K562 (cell line): ENCODE data around the gene KCNJ8. TPM values are rescaled to one million over a fixed set of nuclear protein-coding genes. Genes with fewer than 3 reads are reported as not detected.
A peak's percentile ranks its signal among the peaks of the same experiment; 100 is the strongest.

Experiments used
- ATAC-seq: fragments of 200-7000 bp; cut with Tn5 transposase; 3 replicates; pipeline ENCODE4 v1.9.1; 2020; ENCODE audit warnings: moderate library complexity
- BruUV-seq: library from RNA; stranded (reverse); fragments of 400-500 nt; replicated peaks from 2 replicates; lab custom pipeline; 2021; lab: Mats Ljungman, UMichigan
- CTCF ChIA-PET: fragments of 300-600 bp; formaldehyde crosslinking; extraction: SDS; loops from one replicate; lab custom pipeline; 2021; ENCODE audit warnings: low intra/inter-chr PET ratio; lab: Yijun Ruan, JAX
- POLR2A ChIA-PET: fragments of 300-600, 350-650 bp; sonication (Branson Sonifier 250); formaldehyde crosslinking; extraction: SDS; loops from one replicate; lab custom pipeline; 2021; ENCODE audit warnings: antibody characterized with exemption, inconsistent platforms; lab: Yijun Ruan, JAX
- DNase-seq, 4 experiments: peaks; one replicate each; pipeline versions ENCODE4 v3.0.0 to v3.0.0-alpha.2; 2011 to 2018; ENCODE audit warnings: low spot score in 3 of 4, mixed read lengths in 3 of 4; ENCODE audit errors: extremely low read depth in 1 of 4
- FAIRE-seq: peaks from 2 replicates; lab custom pipeline; 2011; peaks lifted over from hg19 to GRCh38; lab: Jason Lieb, UNC
- H2AFZ ChIP-seq: 2 replicates; pipeline ENCODE4 v1.6.0; 2011; ENCODE audit warnings: low read depth, low read length, control low read depth, inconsistent platforms
- H3K27ac ChIP-seq: fragments of 200-600 bp; 3 replicates; pipeline ENCODE4 v1.8.0; 2011; ENCODE audit warnings: low read depth, mild to moderate bottlenecking, control low read depth, inconsistent platforms, low read length, moderate library complexity, mixed read lengths; ENCODE audit errors: extremely low read depth
- H3K27me3 ChIP-seq, 2 experiments: fragments of 300-600 bp in 1 of 2; 2 replicates in 1 of 2; 3 replicates in 1 of 2; pipeline versions ENCODE4 v1.6.0 to v1.8.0; 2011; ENCODE audit warnings: inconsistent platforms in 2 of 2, low read length in 2 of 2, mild to moderate bottlenecking in 1 of 2, mixed read lengths in 1 of 2, moderate library complexity in 1 of 2; ENCODE audit not compliant: control insufficient read depth in 2 of 2, insufficient read depth in 2 of 2
- H3K36me3 ChIP-seq: fragments of 300-600 bp; 3 replicates; pipeline ENCODE4 v1.8.0; 2011; ENCODE audit warnings: mild to moderate bottlenecking, low read length, inconsistent platforms; ENCODE audit not compliant: control insufficient read depth, insufficient read depth
- H3K4me1 ChIP-seq, 2 experiments: fragments of 200-600 bp in 1 of 2; replicated peaks in 1 of 2; 2 replicates in 1 of 2; 3 replicates in 1 of 2; pipeline versions ENCODE4 v1.5.1 to v1.8.0; 2011; ENCODE audit warnings: inconsistent platforms in 2 of 2, low read length in 2 of 2, mild to moderate bottlenecking in 1 of 2, mixed read lengths in 1 of 2, moderate library complexity in 1 of 2; ENCODE audit not compliant: control insufficient read depth in 2 of 2, insufficient read depth in 2 of 2
- H3K4me2 ChIP-seq: 2 replicates; pipeline ENCODE4 v1.6.1; 2011; ENCODE audit warnings: low read length, control low read depth, inconsistent platforms, mixed read lengths; ENCODE audit not compliant: insufficient read depth
- H3K4me3 ChIP-seq: fragments of 200-600 bp; sonication (generic), shearing (Covaris generic); 2 replicates; pipeline ENCODE4 v1.5.1; 2016; ENCODE audit warnings: control low read depth, inconsistent platforms
- H3K79me2 ChIP-seq: fragments of 200-600 bp; 3 replicates; pipeline ENCODE4 v1.8.0; 2011; ENCODE audit warnings: low read length, inconsistent platforms; ENCODE audit not compliant: control insufficient read depth, insufficient read depth
- H3K9ac ChIP-seq, 2 experiments: 2 replicates each; pipeline versions ENCODE4 v1.6.0 to v1.6.1; 2011; ENCODE audit warnings: low read depth in 2 of 2, low read length in 2 of 2, control low read depth in 1 of 2, inconsistent platforms in 1 of 2, mild to moderate bottlenecking in 1 of 2, mixed read lengths in 1 of 2; ENCODE audit not compliant: insufficient read depth in 1 of 2
- H3K9me1 ChIP-seq: one replicate; pipeline ENCODE4 v1.6.0; 2011; ENCODE audit warnings: inconsistent platforms, mild to moderate bottlenecking, low read length, moderate library complexity; ENCODE audit not compliant: control insufficient read depth, insufficient read depth
- H3K9me3 ChIP-seq: replicated peaks from 2 replicates; pipeline ENCODE4 v1.5.1; 2011; ENCODE audit warnings: low read depth, low read length, inconsistent platforms; ENCODE audit not compliant: control insufficient read depth, insufficient read depth
- H4K20me1 ChIP-seq: replicated peaks from 2 replicates; pipeline ENCODE4 v1.6.1; 2011; ENCODE audit warnings: low read length, inconsistent platforms, mixed read lengths; ENCODE audit not compliant: control insufficient read depth, insufficient read depth
- ARID1B ChIP-seq: fragments of 450-650 bp; IDR thresholded peaks from 2 replicates; pipeline ENCODE4 v1.6.1; 2016; ENCODE audit warnings: antibody characterized with exemption, mild to moderate bottlenecking, inconsistent platforms
- CBFA2T3 ChIP-seq: fragments of 450-650 bp; IDR thresholded peaks from 2 replicates; pipeline ENCODE4 v1.6.1; 2017
- CBX8 ChIP-seq: fragments of 200-600 bp; sonication (generic); IDR thresholded peaks from 2 replicates; pipeline ENCODE4 v1.6.1; 2012; ENCODE audit warnings: borderline replicate concordance, mixed run types, low read depth, mild to moderate bottlenecking, moderate library complexity, mixed read lengths, low read length, control low read depth, inconsistent platforms; ENCODE audit not compliant: poor library complexity, severe bottlenecking; ENCODE audit errors: extremely low read depth
- FIP1L1 ChIP-seq: fragments of 200-400 bp; formaldehyde crosslinking; IDR thresholded peaks from 2 replicates; pipeline ENCODE4 v1.6.1; 2018; ENCODE audit warnings: mild to moderate bottlenecking, low read depth, low read length; ENCODE audit not compliant: poor library complexity, severe bottlenecking
- KAT8 ChIP-seq: fragments of 450-650 bp; IDR thresholded peaks from 2 replicates; pipeline ENCODE4 v1.6.1; 2016; ENCODE audit warnings: low read depth, mild to moderate bottlenecking
- LEF1 ChIP-seq: fragments of 450-650 bp; IDR thresholded peaks from 2 replicates; pipeline ENCODE4 v1.6.1; 2016; ENCODE audit warnings: mild to moderate bottlenecking
- MAZ ChIP-seq, 2 experiments: fragments of 450-650 bp in 1 of 2; sonication (generic) in 1 of 2; formaldehyde crosslinking; IDR thresholded peaks in 1 of 2; conservative IDR thresholded peaks in 1 of 2; 2 replicates each; pipeline versions ENCODE4 v1.4.0 to v1.5.0; 2020; ENCODE audit warnings: mild to moderate bottlenecking in 1 of 2, missing genetic modification reagents in 1 of 2
- RAD51 ChIP-seq: fragments of 450-650 bp; IDR thresholded peaks from 2 replicates; pipeline ENCODE4 v1.7.1; 2016; ENCODE audit warnings: low read depth, mild to moderate bottlenecking, borderline replicate concordance
- SETDB1 ChIP-seq: IDR thresholded peaks from one replicate; pipeline ENCODE4 v1.6.1; 2012; ENCODE audit warnings: low read length, control low read depth, inconsistent platforms
- SRF ChIP-seq, 2 experiments: fragments of 250-450, 450-650 bp in 1 of 2; sonication (Bioruptor Pico) in 1 of 2; sonication (generic) in 1 of 2; formaldehyde crosslinking; IDR thresholded peaks; 2 replicates each; pipeline versions ENCODE4 v1.5.0 to v1.5.1; 2020 to 2022; ENCODE audit warnings: mild to moderate bottlenecking in 1 of 2, missing genetic modification reagents in 1 of 2
- ZBED1 ChIP-seq: IDR thresholded peaks from 2 replicates; pipeline ENCODE4 v1.6.1; 2014
- ZNF24 ChIP-seq: fragments of 450-650 bp; IDR thresholded peaks from 2 replicates; pipeline ENCODE4 v1.6.1; 2016
- ZNF717 ChIP-seq: fragments of 250-450 bp; sonication (Bioruptor Pico); IDR thresholded peaks from 2 replicates; pipeline ENCODE4 v1.5.0; 2021
- ZZZ3 ChIP-seq: fragments of 450-650 bp; IDR thresholded peaks from 2 replicates; pipeline ENCODE4 v1.6.1; 2016; ENCODE audit warnings: antibody characterized with exemption, mild to moderate bottlenecking, moderate library complexity
- WGBS: fragments of 100-300 bp; shearing (Covaris generic); methylation state at CpG from one replicate; pipeline ENCODE4 v1.1.6; 2016; ENCODE audit warnings: low coverage, mixed read lengths; ENCODE audit not compliant: insufficient coverage; ENCODE audit errors: missing lambda C conversion rate; 5-methylcytosine and 5-hydroxymethylcytosine counted together
- in situ Hi-C: fragments of 300-500 bp; cut with MboI; formaldehyde crosslinking; loops from 4 replicates; pipeline ENCODE4 v1.15.0; 2018; ENCODE audit warnings: inconsistent platforms, mixed read lengths
- intact Hi-C: fragments of 100-400 bp; cut with micrococcal nuclease; formaldehyde crosslinking; loops from 2 replicates; pipeline ENCODE4 v1.14.2; 2022
- polyA plus RNA-seq, 8 experiments: library from polyadenylated mRNA; depleted of rRNA in 4 of 8; stranded (reverse) in 5 of 8; unstranded in 3 of 8; fragments of >200 nt; fragmentation: Nextera tagmentation in 2 of 8; fragmentation: Illumina TruSeq in 1 of 8; extraction: Ambion mirVana in 2 of 8; extraction: Trizol in 1 of 8; gene quantifications; 2 replicates each; pipeline versions ENCODE4 v1.2.1 to v1.2.3, GENCODE V29; 2011 to 2014; ENCODE audit warnings: inconsistent platforms in 1 of 8, missing spikeins in 1 of 8
- total RNA-seq, 7 experiments: library from RNA; depleted of rRNA in 6 of 7; stranded (reverse); fragments of >200 nt in 6 of 7; fragmentation: Illumina TruSeq in 2 of 7; extraction: Trizol in 2 of 7; gene quantifications; 2 replicates each; pipeline versions ENCODE4 v1.2.1 to v1.2.3, GENCODE V29; 2011 to 2021; ENCODE audit warnings: low replicate concordance in 1 of 7
- TF ChIP-seq, protein P1 (sequence below): fragments of 450-650 bp; formaldehyde crosslinking; IDR thresholded peaks from 2 replicates; pipeline ENCODE4 v1.4.0; 2022; ENCODE audit warnings: missing genetic modification characterization
- TF ChIP-seq, protein P2 (sequence below): IDR thresholded peaks from 3 replicates; pipeline ENCODE4 v1.6.1; 2011; ENCODE audit warnings: borderline replicate concordance, mild to moderate bottlenecking; ENCODE audit not compliant: insufficient read length, insufficient read depth
- TF ChIP-seq, protein P3 (sequence below): conservative IDR thresholded peaks from 2 replicates; pipeline ENCODE4 v1.6.1; 2011; ENCODE audit warnings: low read depth, mild to moderate bottlenecking, low read length; ENCODE audit not compliant: control insufficient read depth
- TF ChIP-seq, protein P4 (sequence below): fragments of 250-450 bp; sonication (Bioruptor Pico); IDR thresholded peaks from 2 replicates; pipeline ENCODE4 v1.5.0; 2021

KCNJ8 gene
- total and polyA plus RNA-seq, 9 of the 15 experiments (the other 6 are each of a cell fraction or from before 2014, with no cell fraction given), result 0.28 to 3.6 (median 1.1) TPM

DNA sequence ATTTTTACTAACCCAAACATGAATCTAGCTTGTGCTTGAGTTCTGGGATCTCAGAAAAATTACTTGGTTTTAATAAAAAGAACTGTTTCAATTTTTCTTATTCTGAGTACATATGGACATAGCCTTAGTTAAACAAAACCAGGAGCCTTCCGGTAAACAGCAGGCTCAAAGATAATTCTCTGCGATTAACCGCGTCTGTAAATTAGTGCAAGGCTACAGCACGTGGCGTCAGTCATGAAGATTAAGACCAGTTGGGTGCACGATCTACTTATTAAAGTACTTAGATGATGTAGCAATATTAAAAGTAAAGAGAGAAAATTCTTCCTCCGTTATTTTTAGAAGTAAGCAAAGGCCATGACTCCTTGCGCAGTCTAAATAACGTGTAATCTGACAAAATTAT lies 700 bp downstream of the KCNJ8 start:
- FAIRE-seq (no peak), ATAC-seq (no peak), DNase-seq (no peak)
- no peaks in the 10 kb centered on the region; a peak in 1 of 5 replicates for H3K27me3 ChIP-seq
- H2AFZ ChIP-seq, result peak overlapping the region; percentile 38; the same call in 1 of the 2 replicates
- TF ChIP-seq ZBED1 (no peak), ARID1B (no peak), KAT8 (no peak), SRF (CRISPR knock-in tag; IDR thresholded peaks at IDR 0.05) (no peak), ZNF717 (no peak), MAZ (CRISPR knock-in tag; conservative IDR thresholded peaks at IDR 0.05 in 1 of 2, IDR thresholded peaks at IDR 0.05 in 1 of 2) (no peak), RAD51 (no peak), LEF1 (no peak), CBFA2T3 (no peak), SETDB1 (no peak), FIP1L1 (no peak), CBX8 (no peak), ZNF24 (no peak), ZZZ3 (no peak)
- TF ChIP-seq, protein P1, sequence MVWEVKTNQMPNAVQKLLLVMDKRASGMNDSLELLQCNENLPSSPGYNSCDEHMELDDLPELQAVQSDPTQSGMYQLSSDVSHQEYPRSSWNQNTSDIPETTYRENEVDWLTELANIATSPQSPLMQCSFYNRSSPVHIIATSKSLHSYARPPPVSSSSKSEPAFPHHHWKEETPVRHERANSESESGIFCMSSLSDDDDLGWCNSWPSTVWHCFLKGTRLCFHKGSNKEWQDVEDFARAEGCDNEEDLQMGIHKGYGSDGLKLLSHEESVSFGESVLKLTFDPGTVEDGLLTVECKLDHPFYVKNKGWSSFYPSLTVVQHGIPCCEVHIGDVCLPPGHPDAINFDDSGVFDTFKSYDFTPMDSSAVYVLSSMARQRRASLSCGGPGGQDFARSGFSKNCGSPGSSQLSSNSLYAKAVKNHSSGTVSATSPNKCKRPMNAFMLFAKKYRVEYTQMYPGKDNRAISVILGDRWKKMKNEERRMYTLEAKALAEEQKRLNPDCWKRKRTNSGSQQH, result no peak
- TF ChIP-seq, protein P2, sequence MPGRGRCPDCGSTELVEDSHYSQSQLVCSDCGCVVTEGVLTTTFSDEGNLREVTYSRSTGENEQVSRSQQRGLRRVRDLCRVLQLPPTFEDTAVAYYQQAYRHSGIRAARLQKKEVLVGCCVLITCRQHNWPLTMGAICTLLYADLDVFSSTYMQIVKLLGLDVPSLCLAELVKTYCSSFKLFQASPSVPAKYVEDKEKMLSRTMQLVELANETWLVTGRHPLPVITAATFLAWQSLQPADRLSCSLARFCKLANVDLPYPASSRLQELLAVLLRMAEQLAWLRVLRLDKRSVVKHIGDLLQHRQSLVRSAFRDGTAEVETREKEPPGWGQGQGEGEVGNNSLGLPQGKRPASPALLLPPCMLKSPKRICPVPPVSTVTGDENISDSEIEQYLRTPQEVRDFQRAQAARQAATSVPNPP, result no peak
- TF ChIP-seq, protein P3, sequence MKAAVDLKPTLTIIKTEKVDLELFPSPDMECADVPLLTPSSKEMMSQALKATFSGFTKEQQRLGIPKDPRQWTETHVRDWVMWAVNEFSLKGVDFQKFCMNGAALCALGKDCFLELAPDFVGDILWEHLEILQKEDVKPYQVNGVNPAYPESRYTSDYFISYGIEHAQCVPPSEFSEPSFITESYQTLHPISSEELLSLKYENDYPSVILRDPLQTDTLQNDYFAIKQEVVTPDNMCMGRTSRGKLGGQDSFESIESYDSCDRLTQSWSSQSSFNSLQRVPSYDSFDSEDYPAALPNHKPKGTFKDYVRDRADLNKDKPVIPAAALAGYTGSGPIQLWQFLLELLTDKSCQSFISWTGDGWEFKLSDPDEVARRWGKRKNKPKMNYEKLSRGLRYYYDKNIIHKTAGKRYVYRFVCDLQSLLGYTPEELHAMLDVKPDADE, result no peak
- TF ChIP-seq, protein P4, sequence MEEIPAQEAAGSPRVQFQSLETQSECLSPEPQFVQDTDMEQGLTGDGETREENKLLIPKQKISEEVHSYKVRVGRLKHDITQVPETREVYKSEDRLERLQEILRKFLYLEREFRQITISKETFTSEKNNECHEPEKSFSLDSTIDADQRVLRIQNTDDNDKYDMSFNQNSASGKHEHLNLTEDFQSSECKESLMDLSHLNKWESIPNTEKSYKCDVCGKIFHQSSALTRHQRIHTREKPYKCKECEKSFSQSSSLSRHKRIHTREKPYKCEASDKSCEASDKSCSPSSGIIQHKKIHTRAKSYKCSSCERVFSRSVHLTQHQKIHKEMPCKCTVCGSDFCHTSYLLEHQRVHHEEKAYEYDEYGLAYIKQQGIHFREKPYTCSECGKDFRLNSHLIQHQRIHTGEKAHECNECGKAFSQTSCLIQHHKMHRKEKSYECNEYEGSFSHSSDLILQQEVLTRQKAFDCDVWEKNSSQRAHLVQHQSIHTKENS (CRISPR knock-in tag), result no peak
- no peaks in the 10 kb centered on the region; the same call in 2 of the 3 replicates for H3K36me3 ChIP-seq
- H3K27ac ChIP-seq, result peak overlapping the region; percentile 62; the same call in 2 of the 3 replicates
- CTCF ChIA-PET, result no interaction called here
- H4K20me1 ChIP-seq, result no peaks in the 10 kb centered on the region
- no TSS peak for BruUV-seq
- H3K9me1 ChIP-seq, result no peaks in the 10 kb centered on the region
- no peak overlapping the region for H3K4me3 ChIP-seq
- peaks cover 0 to 8% of the 10 kb centered on the region in 2 experiments; a peak in 3 of 5 replicates for H3K4me1 ChIP-seq
- in situ Hi-C loops (no loop called here), intact Hi-C loops (loop anchor here (5.0 kb wide), 1 partner anchor 213 kb away; no protein-coding TSS in a partner anchor)
- POLR2A ChIA-PET, result interaction anchor here (0.6 kb wide), 1 partner anchor 1711 kb away, joined by 3 read pairs; no protein-coding TSS in a partner anchor
- WGBS, result 24% methylated on average over 10 of the region's 10 CpGs
- H3K79me2 ChIP-seq, result peaks cover 5% of the 10 kb centered on the region; the same call in 2 of the 3 replicates
- no peak overlapping the region; the same call in 1 of the 2 replicates for H3K4me2 ChIP-seq
- peak overlapping the region in 1 of 2 experiments; percentile 41; a peak in 1 of 4 replicates for H3K9ac ChIP-seq
- H3K9me3 ChIP-seq, result no peaks in the 10 kb centered on the region
